ENCODE data around the gene TRAK2.

TRAK2 gene

DNA sequence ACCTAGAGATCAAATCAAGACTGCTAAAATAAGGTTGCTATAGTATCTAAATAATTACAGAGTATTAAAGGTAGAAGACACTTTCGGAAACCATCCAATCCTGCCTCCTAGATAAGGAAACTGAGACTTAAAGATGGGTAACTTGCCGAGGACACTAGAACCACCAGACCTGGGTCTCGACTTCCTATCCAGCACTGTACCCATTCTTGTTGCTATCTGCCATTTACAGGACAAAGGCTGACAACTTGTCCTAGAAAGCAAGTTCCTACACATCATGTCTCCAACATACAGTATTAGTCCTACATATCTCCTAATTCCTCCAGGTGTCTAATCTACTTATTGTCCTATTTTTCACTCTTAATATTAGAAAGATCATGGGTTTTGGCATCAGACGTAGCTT, 37.7 kb downstream of the TRAK2 start:
- H3K4me3 ChIP-seq (ENCODE audit: low read length) = no peak overlapping the region

DNA sequence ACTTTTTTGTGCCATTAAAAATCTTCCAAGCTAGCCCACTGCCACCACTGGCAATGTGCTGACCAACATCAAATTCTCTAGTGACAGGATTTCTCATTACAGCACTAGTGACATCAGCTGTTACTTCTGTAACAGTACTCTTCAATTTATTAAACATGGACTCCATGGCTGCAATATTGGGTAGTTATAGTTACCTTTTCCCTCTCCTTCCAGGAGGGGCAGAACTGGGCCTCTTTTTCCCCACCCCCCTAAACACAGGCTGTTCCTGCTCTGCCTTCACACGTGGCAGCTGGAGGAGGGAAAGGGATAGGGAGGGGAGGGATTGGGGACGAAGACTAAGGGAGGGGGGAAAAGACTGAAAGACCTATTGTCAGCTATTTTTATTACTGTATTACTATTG, 38.1 kb downstream of the TRAK2 start:
- no peak for TF ChIP-seq ZNF274 (IDR thresholded peaks at IDR 0.05; ENCODE audit: low read depth, low read length)
- no peak overlapping the region for H3K4me3 ChIP-seq (ENCODE audit: low read length)

More for the DNA sequence above, 37.7 kb downstream of the TRAK2 start:
- TF ChIP-seq ZNF274 (IDR thresholded peaks at IDR 0.05; ENCODE audit: low read depth, low read length) = no peak

DNA sequence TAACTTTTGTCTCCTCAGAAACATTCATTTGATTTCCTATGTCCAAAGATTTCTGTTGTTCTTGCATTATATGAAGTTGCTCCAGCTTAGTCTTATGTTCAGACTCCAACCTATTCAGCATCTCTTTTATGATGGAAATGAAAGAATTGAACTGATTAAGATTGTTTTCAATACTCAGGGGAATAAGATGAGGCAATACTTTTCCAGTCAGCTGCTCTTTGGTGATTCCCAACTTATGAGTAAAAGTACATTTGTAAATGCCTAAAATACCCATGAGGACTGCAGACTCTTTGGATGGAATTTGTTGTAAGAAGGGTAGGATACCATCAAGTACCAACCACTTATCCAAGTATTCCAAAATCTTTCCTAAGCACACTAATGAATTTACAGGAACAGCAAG, 39.8 kb downstream of the TRAK2 start:
- H3K4me3 ChIP-seq (ENCODE audit: low read length) = no peak overlapping the region
- no peak for TF ChIP-seq ZNF274 (IDR thresholded peaks at IDR 0.05; ENCODE audit: low read depth, low read length)

DNA sequence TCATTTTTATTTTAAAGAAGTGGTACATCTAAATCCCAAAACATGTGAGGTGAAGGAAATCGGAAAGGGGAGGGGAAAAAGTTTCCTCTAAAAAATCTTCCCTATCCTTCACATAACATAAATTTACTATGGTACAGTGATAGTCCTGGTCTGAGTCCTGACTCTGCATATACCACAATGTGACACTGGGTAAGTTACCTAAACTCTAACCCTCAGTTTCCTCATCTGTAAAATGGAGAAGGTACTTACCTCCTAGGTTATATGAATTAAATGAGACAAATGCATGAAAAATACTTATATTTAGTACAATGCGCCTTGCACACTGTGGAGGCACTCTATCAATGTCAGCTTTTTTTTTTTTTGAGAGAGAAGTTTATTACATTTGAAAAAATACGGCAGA, 42.3 kb downstream of the TRAK2 start:
- H3K4me3 ChIP-seq (ENCODE audit: low read length) = no peak overlapping the region
- no peak for TF ChIP-seq ZNF274 (IDR thresholded peaks at IDR 0.05; ENCODE audit: low read depth, low read length)

DNA sequence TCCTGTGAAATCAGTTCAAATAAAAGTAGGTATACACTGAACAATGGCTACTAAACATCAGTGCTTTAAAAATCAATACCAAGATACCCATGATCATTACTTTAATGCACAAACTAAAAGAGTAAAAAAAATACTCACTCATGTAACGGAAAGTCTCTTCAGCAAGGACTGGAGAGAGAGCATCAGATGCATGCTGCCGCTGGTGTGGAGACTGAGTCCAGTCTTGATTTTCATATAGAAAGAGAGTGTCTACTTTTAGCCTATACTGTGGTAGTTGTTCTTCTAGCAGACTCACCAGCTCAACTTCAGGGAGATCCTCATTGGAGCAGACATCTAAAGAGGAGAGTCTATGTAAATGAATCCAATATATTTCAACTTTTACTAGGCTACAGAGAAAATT, 44.0 kb downstream of the TRAK2 start:
- no peak for TF ChIP-seq ZNF274 (IDR thresholded peaks at IDR 0.05; ENCODE audit: low read depth, low read length)
- no peak overlapping the region for H3K4me3 ChIP-seq (ENCODE audit: low read length)

DNA sequence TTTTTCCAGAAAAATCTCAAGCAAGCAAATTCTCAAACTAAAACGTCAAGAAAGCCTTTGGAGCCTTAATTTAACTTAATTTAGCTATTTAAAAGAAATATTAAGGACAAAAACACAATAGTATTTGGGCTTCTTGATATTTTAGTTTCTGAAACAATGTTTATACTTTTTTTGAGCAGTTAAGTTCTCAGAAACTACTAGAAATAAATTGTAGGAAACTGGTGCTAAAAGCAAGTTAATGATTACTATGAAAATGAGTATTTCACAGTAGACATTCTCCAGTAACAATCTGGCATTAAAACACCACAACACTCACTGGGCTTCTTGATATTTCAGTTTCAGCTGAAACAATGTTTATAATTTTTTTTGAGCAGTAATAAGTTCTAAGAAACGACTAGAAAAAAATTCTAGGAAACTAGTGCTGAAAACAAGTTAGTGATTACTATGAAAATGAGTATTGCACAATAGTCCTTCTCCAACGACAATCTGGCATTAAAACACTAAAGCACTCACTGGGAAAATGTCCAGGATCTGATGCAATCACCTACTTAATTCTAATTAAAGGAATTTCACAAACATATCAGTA, 45.1 kb downstream of the TRAK2 start:
- H3K4me3 ChIP-seq (ENCODE audit: low read length) = no peak overlapping the region
- no peak for TF ChIP-seq ZNF274 (IDR thresholded peaks at IDR 0.05; ENCODE audit: low read depth, low read length)

DNA sequence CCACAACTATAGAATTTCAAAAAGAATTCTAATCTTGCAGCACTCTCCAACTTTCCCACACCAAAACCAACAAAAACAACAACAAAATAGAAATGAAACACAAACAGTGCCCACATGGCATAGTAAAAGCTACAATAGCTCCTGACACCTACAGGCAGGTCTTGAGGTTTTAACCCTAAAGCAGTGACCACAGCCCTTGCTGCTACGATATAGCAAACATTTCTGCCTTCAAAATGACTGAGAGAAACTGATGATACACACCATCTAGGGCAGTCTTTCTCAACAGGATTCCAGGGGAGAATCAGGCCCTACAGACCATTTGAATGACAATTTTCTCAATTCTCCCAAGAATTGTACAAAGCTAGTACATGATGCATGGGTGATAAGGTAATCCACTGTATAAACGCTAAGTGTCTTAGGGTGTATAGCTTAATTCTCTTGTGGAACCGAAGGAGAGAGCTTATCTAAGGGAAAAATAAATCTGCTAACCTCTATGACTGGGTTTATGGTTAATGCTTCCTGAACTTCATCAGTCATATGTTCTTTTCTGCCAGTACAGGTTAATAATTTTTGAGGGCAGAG, 46.5 kb downstream of the TRAK2 start:
- TF ChIP-seq ZNF274 (IDR thresholded peaks at IDR 0.05; ENCODE audit: low read depth, low read length) = no peak
- no peak overlapping the region for H3K4me3 ChIP-seq (ENCODE audit: low read length)

DNA sequence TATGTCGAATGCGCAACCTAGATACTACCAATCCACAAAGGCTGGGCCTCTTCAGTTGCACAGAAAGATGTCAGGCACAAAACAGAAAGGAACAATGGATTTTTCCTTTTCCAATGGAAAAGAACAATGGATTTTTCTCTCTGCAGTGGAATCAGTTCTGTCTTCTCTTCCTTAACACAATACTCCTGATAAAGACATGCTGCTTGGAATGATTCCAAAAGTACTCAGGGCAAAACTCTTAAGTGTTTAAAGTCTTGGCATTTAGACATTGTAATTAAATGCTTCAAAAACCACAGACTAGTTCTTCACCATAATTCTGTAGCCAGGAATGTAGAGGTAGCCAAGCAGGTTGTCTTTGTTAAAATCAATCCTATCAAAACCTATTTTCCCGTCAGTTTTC, 47.4 kb downstream of the TRAK2 start:
- H3K4me3 ChIP-seq (ENCODE audit: low read length) = no peak overlapping the region
- no peak for TF ChIP-seq ZNF274 (IDR thresholded peaks at IDR 0.05; ENCODE audit: low read depth, low read length)

DNA sequence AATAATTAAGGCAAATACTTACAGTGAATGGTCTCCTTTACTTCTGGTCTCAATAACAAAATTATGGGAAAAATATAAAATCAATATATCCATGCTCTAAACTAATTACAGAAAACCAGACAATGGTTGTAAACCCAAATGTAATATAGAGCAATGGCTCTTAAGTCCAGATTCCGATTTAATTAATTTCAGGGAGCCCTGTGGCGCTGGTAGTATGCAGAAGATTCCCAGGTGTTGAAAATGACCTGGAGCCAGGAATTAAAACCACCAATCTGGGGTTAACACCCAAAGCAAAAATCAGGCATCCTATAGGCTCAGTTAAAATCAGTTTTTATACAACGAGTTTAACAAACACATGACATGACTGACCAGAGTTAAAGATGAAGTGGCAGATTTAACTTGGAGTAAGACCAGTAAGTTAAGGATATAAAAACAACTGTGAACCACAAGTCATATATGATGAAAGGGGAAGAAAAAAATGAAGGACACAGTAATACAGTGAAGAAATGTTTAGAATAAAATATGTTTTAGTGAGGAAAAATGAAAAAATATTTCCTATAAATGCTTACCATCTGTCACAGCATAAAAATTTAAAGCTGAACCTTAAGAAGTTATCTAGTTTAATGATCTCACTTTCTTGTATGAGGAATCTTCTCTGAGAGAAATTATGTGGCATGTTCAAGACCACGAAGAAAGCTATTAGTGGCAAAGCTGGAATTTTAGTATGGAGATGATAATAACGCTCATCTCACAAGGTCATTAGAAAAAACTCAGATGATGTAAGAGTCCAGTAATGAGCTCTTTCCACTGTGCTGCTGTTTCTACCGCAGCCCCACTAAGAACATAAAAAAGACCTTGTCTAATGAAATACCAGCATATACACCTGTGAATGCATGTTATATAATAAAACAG, 48.4 kb downstream of the TRAK2 start:
- no peak for TF ChIP-seq ZNF274 (IDR thresholded peaks at IDR 0.05; ENCODE audit: low read depth, low read length)
- no peak overlapping the region for H3K4me3 ChIP-seq (ENCODE audit: low read length)

DNA sequence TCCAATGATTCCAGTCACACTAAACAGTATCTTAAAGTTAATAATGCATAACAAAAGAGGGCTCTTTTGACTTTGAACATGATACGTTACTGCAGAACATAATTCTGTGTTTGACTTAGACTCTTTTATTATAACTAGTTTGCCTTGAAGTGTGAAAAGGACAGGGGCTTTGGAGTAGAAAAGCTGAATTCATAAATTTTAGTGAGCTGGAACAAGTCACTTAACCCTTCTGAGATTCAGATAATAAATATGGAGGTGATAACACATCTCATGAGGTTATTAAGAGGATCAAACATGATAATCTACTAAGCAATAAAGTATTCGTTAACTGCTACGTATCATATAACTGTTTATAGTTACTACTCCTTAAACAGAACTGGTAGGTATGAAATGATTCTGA, 49.4 kb downstream of the TRAK2 start:
- no peak overlapping the region for H3K4me3 ChIP-seq (ENCODE audit: low read length)
- TF ChIP-seq ZNF274 (IDR thresholded peaks at IDR 0.05; ENCODE audit: low read depth, low read length) = no peak

DNA sequence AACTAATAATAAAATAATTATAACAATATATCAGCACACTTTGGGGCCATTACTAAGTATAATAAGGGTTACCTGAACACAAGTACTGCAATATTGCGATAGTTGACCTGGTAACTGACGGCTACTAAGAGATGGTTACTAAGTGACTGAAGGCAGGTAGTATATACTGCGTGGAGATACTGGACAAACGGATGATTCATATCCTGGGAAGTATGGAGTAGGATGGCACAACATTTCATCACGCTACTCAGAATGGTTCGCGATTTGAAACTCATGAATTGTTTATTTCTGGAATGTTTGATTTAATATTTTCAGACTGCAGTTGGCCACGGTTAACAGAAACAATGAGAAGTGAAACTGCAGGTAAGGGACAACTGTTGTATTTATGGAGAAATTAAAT, 54.7 kb downstream of the TRAK2 start:
- TF ChIP-seq ZNF274 (IDR thresholded peaks at IDR 0.05; ENCODE audit: low read depth, low read length) = no peak
- H3K4me3 ChIP-seq (ENCODE audit: low read length) = no peak overlapping the region

DNA sequence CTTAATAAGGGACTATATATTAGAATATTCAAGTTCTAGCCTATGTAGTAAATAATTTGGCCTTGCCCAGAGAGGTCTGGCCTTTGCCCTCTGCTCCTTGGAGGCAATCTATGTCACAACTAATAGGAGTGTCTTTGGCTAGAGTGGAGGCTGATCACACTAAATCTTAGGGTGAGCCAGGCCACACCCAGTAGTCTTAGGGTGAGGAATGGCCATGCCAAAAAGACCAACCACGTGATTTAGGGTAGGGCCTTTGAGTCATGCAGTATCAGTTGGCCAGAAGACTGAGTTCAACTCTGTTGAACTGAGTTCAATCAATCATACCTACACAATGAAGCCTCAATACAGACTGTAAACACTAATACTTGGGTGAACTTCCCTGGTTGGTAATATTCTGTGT, 68.1 kb downstream of the TRAK2 start:
- TF ChIP-seq ZNF274 (IDR thresholded peaks at IDR 0.05; ENCODE audit: low read depth, low read length) = no peak
- H3K4me3 ChIP-seq (ENCODE audit: low read length) = no peak overlapping the region

DNA sequence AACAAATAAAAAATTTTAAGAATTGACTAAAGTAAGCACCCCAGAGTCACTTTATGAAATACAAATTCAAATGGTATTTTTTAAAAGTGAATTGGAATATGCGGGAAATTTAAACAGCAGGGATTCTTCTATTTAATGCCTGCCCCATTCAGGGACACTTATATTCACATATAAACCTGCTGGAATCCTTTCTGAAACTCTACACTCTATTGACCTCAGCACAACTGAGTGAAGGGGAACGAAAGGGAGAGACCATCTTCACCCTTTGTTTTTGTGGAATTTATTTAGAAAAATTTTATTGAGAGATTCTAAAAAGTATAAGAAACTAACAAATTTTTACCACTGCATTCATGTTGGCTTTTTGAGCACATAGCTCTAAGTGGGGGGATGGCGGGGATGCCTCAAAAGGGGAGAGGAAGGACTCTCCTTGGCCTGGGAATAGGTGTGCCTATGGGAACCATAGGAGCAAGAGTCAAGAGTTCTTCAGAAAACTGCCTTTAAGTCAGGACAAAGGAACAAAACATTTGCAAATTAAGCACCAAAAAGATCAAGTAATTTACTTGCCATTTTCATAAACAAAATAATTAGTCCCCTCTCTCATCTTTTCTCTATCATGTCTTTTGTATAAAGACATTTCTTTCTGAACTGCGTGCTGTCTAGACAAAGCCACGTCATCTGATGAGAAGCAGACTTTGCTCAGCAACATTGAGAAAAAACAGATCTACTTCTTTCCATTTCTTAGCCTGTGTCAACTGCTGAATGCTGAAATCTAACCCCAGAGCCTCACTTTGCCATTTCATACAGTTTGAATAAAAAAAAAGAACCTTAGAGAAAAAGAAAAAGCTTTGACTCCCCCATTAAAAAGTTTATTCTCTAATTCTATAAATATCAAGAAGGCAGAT, 72.5 kb downstream of the TRAK2 start:
- no peak for TF ChIP-seq ZNF274 (IDR thresholded peaks at IDR 0.05; ENCODE audit: low read depth, low read length)
- no peak overlapping the region for H3K4me3 ChIP-seq (ENCODE audit: low read length)

DNA sequence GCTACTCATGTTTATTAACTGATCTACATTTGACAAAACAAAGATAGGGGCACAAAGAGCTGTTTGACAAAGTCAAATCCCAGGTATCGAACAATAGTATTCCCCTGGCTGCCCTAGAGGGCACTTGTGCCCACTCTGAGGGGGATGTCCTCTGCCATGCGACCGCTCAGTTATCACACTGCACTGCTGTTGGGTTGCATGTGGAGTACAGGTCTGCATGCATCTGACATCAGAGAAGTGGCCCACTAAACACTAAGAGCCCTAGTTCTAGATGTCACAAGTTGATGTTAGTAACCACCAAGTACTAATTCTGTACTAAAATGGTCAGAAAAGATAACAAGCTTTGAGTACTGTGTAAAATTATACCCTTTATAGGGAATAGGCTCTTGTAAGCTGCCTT, 74.0 kb downstream of the TRAK2 start:
- TF ChIP-seq ZNF274 (IDR thresholded peaks at IDR 0.05; ENCODE audit: low read depth, low read length) = no peak
- H3K4me3 ChIP-seq (ENCODE audit: low read length) = no peak overlapping the region
